ENCODE data around the gene PDE9A.

DNA sequence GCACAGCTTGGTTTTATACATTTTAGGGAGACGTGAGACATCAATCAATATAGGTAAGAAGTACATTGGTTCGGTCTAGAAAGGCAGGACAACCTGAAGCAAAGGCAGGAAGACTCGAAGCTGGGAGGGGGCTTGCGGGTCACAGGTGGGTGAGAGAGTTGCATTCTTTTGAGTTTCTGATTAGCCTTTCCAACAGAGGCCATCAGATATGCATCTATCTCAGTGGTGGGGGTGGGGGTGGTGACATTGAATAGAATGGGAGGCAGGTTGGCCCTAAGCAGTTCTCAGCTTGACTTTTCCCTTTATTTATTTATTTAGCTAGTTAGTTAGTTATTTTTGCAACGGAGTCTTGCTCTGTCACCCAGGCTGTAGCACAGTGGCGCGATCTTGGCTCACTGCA, 140.4 kb downstream of the PDE9A start:
- TF ChIP-seq, protein P1, sequence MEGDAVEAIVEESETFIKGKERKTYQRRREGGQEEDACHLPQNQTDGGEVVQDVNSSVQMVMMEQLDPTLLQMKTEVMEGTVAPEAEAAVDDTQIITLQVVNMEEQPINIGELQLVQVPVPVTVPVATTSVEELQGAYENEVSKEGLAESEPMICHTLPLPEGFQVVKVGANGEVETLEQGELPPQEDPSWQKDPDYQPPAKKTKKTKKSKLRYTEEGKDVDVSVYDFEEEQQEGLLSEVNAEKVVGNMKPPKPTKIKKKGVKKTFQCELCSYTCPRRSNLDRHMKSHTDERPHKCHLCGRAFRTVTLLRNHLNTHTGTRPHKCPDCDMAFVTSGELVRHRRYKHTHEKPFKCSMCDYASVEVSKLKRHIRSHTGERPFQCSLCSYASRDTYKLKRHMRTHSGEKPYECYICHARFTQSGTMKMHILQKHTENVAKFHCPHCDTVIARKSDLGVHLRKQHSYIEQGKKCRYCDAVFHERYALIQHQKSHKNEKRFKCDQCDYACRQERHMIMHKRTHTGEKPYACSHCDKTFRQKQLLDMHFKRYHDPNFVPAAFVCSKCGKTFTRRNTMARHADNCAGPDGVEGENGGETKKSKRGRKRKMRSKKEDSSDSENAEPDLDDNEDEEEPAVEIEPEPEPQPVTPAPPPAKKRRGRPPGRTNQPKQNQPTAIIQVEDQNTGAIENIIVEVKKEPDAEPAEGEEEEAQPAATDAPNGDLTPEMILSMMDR (IDR thresholded peaks at IDR 0.05): no peak
- TF ChIP-seq POLR2A (IDR thresholded peaks at IDR 0.05): no peak
- no peak for TF ChIP-seq EP300 (IDR thresholded peaks at IDR 0.05)
